Measurements from ENCODE around the gene RAB11A.

GRCh38 chr15:65883571-65883970 is 14.3 kb downstream of the RAB11A start:
- no peak for TF ChIP-seq BACH2 (CRISPR knock-in tag; IDR thresholded peaks at IDR 0.05; ENCODE audit: borderline replicate concordance)
- no peak for TF ChIP-seq ZFP3 (CRISPR knock-in tag; IDR thresholded peaks at IDR 0.05)
- TF ChIP-seq ZFP30 (CRISPR knock-in tag; IDR thresholded peaks at IDR 0.05), result no peak
- no peak for TF ChIP-seq CREB5 (CRISPR knock-in tag; IDR thresholded peaks at IDR 0.05; ENCODE audit: low read depth)
- TF ChIP-seq RARB (CRISPR knock-in tag; IDR thresholded peaks at IDR 0.05), result no peak
- no peak for TF ChIP-seq TOX (CRISPR knock-in tag; IDR thresholded peaks at IDR 0.05; ENCODE audit: borderline replicate concordance)
- TF ChIP-seq ARNTL (CRISPR knock-in tag; IDR thresholded peaks at IDR 0.05; ENCODE audit: borderline replicate concordance, low read depth), result no peak
- no peak for TF ChIP-seq ISL1 (CRISPR knock-in tag; IDR thresholded peaks at IDR 0.05)
- TF ChIP-seq ZNF8 (CRISPR knock-in tag; IDR thresholded peaks at IDR 0.05), result no peak
- no peak for TF ChIP-seq GLIS3 (CRISPR knock-in tag; IDR thresholded peaks at IDR 0.05)
- TF ChIP-seq, protein P1, sequence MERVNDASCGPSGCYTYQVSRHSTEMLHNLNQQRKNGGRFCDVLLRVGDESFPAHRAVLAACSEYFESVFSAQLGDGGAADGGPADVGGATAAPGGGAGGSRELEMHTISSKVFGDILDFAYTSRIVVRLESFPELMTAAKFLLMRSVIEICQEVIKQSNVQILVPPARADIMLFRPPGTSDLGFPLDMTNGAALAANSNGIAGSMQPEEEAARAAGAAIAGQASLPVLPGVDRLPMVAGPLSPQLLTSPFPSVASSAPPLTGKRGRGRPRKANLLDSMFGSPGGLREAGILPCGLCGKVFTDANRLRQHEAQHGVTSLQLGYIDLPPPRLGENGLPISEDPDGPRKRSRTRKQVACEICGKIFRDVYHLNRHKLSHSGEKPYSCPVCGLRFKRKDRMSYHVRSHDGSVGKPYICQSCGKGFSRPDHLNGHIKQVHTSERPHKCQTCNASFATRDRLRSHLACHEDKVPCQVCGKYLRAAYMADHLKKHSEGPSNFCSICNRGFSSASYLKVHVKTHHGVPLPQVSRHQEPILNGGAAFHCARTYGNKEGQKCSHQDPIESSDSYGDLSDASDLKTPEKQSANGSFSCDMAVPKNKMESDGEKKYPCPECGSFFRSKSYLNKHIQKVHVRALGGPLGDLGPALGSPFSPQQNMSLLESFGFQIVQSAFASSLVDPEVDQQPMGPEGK (CRISPR knock-in tag; IDR thresholded peaks at IDR 0.05; ENCODE audit: borderline replicate concordance), result no peak
- TF ChIP-seq TSHZ2 (CRISPR knock-in tag; IDR thresholded peaks at IDR 0.05), result no peak
- no peak for TF ChIP-seq CSDC2 (CRISPR knock-in tag; IDR thresholded peaks at IDR 0.05)
- TF ChIP-seq PPARA (CRISPR knock-in tag; IDR thresholded peaks at IDR 0.05; ENCODE audit: borderline replicate concordance), result no peak

Data from SK-N-SH treated with all-trans-retinoic acid at 6 μM for 48 hours (cell line).